K562 (cell line): Measurements from ENCODE around the gene NKAIN4. TPM values are rescaled to one million over a fixed set of nuclear protein-coding genes. Genes with fewer than 3 reads are reported as not detected.

Experiments used
- CSDE1 ChIP-seq, 2 experiments: fragments of 450-650 bp; IDR thresholded peaks; 2 replicates each; pipeline ENCODE4 v1.6.1; 2016; ENCODE audit warnings: mild to moderate bottlenecking in 1 of 2
- DMBX1 ChIP-seq: fragments of 250-450 bp; sonication (Bioruptor Pico); IDR thresholded peaks from 2 replicates; pipeline ENCODE4 v1.8.0; 2022; ENCODE audit warnings: inconsistent platforms, mild to moderate bottlenecking, moderate library complexity, borderline replicate concordance
- EHMT2 ChIP-seq: fragments of 450-650 bp; IDR thresholded peaks from 2 replicates; pipeline ENCODE4 v1.6.1; 2018; ENCODE audit warnings: antibody characterized with exemption
- ESRRA ChIP-seq: fragments of 450-650 bp; IDR thresholded peaks from 2 replicates; pipeline ENCODE4 v1.6.1; 2014; ENCODE audit warnings: low read depth, mild to moderate bottlenecking, moderate library complexity, borderline replicate concordance
- FUS ChIP-seq: fragments of 200-400 bp; formaldehyde crosslinking; optimal IDR thresholded peaks from 2 replicates; pipeline ENCODE3; 2017; ENCODE audit warnings: low read depth, low read length
- HNRNPK ChIP-seq: fragments of 200-400 bp; formaldehyde crosslinking; IDR thresholded peaks from one replicate; pipeline ENCODE4 v1.6.1; 2018; ENCODE audit warnings: mild to moderate bottlenecking, low read depth, low read length; ENCODE audit not compliant: poor library complexity, severe bottlenecking
- KDM1A ChIP-seq, 2 experiments: fragments of 450-650 bp; IDR thresholded peaks; 2 replicates each; pipeline ENCODE4 v1.6.1; 2016; ENCODE audit warnings: mild to moderate bottlenecking in 2 of 2
- KLF1 ChIP-seq: fragments of 450-650 bp; IDR thresholded peaks from 2 replicates; pipeline ENCODE4 v1.6.1; 2016; ENCODE audit warnings: missing genetic modification characterization, missing compliant biosample characterization
- MYC ChIP-seq, 2 experiments: fragments of 250-450 bp in 1 of 2; sonication (Bioruptor Pico) in 1 of 2; IDR thresholded peaks; 2 replicates each; pipeline versions ENCODE4 v1.5.1 to v1.6.1; 2012 to 2021; ENCODE audit warnings: low read depth in 2 of 2, borderline replicate concordance in 1 of 2, improper control_type of control experiment in 1 of 2, low read length in 1 of 2, mild to moderate bottlenecking in 1 of 2, moderate library complexity in 1 of 2
- NFE2 ChIP-seq: IDR thresholded peaks from 2 replicates; pipeline ENCODE4 v1.6.1; 2014; ENCODE audit warnings: antibody characterized with exemption, low read depth
- NR2C1 ChIP-seq, 2 experiments: fragments of 450-650 bp; IDR thresholded peaks; 2 replicates each; pipeline ENCODE4 v1.6.1; 2017; ENCODE audit warnings: mild to moderate bottlenecking in 2 of 2, antibody characterized with exemption in 1 of 2, inconsistent platforms in 1 of 2, missing compliant biosample characterization in 1 of 2, missing genetic modification characterization in 1 of 2
- PHB ChIP-seq: fragments of 250-450 bp; sonication (Bioruptor Pico); IDR thresholded peaks from 2 replicates; pipeline ENCODE4 v1.5.0; 2021
- RUNX1 ChIP-seq: sonication (generic); IDR thresholded peaks from 2 replicates; pipeline ENCODE4 v1.6.1; 2016; ENCODE audit warnings: antibody characterized with exemption, low read depth
- ZNF253 ChIP-seq: fragments of 250-450 bp; sonication (Bioruptor Pico); conservative IDR thresholded peaks from 2 replicates; pipeline ENCODE4 v1.6.1; 2021; ENCODE audit warnings: mild to moderate bottlenecking
- polyA plus RNA-seq, 8 experiments: library from polyadenylated mRNA; depleted of rRNA in 4 of 8; stranded (reverse) in 5 of 8; unstranded in 3 of 8; fragments of >200 nt; fragmentation: Nextera tagmentation in 2 of 8; fragmentation: Illumina TruSeq in 1 of 8; extraction: Ambion mirVana in 2 of 8; extraction: Trizol in 1 of 8; gene quantifications; 2 replicates each; pipeline versions ENCODE4 v1.2.1 to v1.2.3, GENCODE V29; 2011 to 2014; ENCODE audit warnings: inconsistent platforms in 1 of 8, missing spikeins in 1 of 8
- total RNA-seq, 7 experiments: library from RNA; depleted of rRNA in 6 of 7; stranded (reverse); fragments of >200 nt in 6 of 7; fragmentation: Illumina TruSeq in 2 of 7; extraction: Trizol in 2 of 7; gene quantifications; 2 replicates each; pipeline versions ENCODE4 v1.2.1 to v1.2.3, GENCODE V29; 2011 to 2021; ENCODE audit warnings: low replicate concordance in 1 of 7
- TF ChIP-seq, protein P1 (sequence below), 3 experiments: fragments of 200-800 bp in 1 of 3; sonication (Bioruptor generic) in 1 of 3; sonication (generic) in 1 of 3; formaldehyde crosslinking in 1 of 3; IDR thresholded peaks; 2 replicates each; pipeline versions ENCODE4 v1.6.1 to v1.8.0; 2016 to 2022; ENCODE audit warnings: mild to moderate bottlenecking in 2 of 3, missing compliant biosample characterization in 2 of 3, missing genetic modification characterization in 2 of 3, missing genetic modification reagents in 1 of 3
- TF ChIP-seq, protein P2 (sequence below): fragments of 250-450 bp; sonication (Bioruptor Pico); IDR thresholded peaks from 2 replicates; pipeline ENCODE4 v1.9.0; 2021; ENCODE audit warnings: mild to moderate bottlenecking, inconsistent platforms
- TF ChIP-seq, protein P3 (sequence below): fragments of 450-650 bp; IDR thresholded peaks from 2 replicates; pipeline ENCODE4 v1.6.1; 2014; ENCODE audit warnings: low read depth, mild to moderate bottlenecking, moderate library complexity, borderline replicate concordance
- TF ChIP-seq, protein P4 (sequence below): sonication (generic); formaldehyde crosslinking; IDR thresholded peaks from 2 replicates; pipeline ENCODE4 v1.8.1; 2023; ENCODE audit warnings: missing genetic modification reagents, mild to moderate bottlenecking, borderline replicate concordance

The NKAIN4 gene
- total and polyA plus RNA-seq, 9 of the 15 experiments (the other 6 are each of a cell fraction or from before 2014, with no cell fraction given), result not detected

DNA sequence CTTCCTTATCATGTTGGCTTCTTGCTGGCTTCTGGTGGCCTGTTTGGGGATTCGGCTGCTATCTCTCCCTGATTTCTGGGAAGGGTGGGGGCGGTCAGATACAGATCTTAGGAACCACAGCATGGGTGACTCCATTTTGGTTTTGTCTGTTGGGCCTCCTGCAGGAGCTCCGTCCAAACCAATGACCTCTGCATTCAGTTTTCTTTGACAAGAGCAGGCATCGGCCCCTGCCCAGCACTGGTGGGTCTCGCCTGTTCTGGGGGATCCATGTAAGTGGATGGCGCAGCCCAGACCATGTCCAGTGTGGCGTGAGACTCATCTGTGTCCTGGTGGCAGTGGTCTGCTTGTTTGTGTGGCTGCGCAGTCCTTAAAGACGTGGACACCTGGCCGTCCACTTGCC lies 9.7 kb upstream of the NKAIN4 start (continued):
- no peak for TF ChIP-seq EHMT2
- peak in 1 of 2 experiments; percentile 17; a peak in 1 of 4 replicates for TF ChIP-seq KDM1A (IDR thresholded peaks at IDR 0.05)
- TF ChIP-seq KLF1 (tag), result peak; percentile 84
- TF ChIP-seq, protein P1, sequence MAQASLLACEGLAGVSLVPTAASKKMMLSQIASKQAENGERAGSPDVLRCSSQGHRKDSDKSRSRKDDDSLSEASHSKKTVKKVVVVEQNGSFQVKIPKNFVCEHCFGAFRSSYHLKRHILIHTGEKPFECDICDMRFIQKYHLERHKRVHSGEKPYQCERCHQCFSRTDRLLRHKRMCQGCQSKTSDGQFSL (CRISPR knock-in tag; IDR thresholded peaks at IDR 0.05), result no peak
- TF ChIP-seq, protein P1 (tag; IDR thresholded peaks at IDR 0.05), result peak in 1 of 2 experiments; percentile 88; a peak in 2 of 4 replicates
- no peak for TF ChIP-seq RUNX1
- no peak for TF ChIP-seq MYC (IDR thresholded peaks at IDR 0.05; ENCODE audit: low read depth, low read length)
- TF ChIP-seq MYC (CRISPR knock-in tag; IDR thresholded peaks at IDR 0.05; ENCODE audit: borderline replicate concordance, low read depth), result peak; percentile 94
- TF ChIP-seq HNRNPK, result no peak
- no peak for TF ChIP-seq CSDE1 (IDR thresholded peaks at IDR 0.05)
- TF ChIP-seq FUS, result no peak
- TF ChIP-seq NFE2, result no peak
- peak; percentile 18; the same call in 1 of the 2 replicates for TF ChIP-seq ESRRA
- TF ChIP-seq NR2C1 (IDR thresholded peaks at IDR 0.05), result no peak
- TF ChIP-seq NR2C1 (tag; IDR thresholded peaks at IDR 0.05), result peak; percentile 87
- TF ChIP-seq ZNF253 (CRISPR knock-in tag), result no peak
- TF ChIP-seq, protein P2, sequence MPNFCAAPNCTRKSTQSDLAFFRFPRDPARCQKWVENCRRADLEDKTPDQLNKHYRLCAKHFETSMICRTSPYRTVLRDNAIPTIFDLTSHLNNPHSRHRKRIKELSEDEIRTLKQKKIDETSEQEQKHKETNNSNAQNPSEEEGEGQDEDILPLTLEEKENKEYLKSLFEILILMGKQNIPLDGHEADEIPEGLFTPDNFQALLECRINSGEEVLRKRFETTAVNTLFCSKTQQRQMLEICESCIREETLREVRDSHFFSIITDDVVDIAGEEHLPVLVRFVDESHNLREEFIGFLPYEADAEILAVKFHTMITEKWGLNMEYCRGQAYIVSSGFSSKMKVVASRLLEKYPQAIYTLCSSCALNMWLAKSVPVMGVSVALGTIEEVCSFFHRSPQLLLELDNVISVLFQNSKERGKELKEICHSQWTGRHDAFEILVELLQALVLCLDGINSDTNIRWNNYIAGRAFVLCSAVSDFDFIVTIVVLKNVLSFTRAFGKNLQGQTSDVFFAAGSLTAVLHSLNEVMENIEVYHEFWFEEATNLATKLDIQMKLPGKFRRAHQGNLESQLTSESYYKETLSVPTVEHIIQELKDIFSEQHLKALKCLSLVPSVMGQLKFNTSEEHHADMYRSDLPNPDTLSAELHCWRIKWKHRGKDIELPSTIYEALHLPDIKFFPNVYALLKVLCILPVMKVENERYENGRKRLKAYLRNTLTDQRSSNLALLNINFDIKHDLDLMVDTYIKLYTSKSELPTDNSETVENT (CRISPR knock-in tag), result no peak
- TF ChIP-seq PHB (CRISPR knock-in tag), result peak; percentile 63; the same call in 1 of the 2 replicates
- TF ChIP-seq, protein P3, sequence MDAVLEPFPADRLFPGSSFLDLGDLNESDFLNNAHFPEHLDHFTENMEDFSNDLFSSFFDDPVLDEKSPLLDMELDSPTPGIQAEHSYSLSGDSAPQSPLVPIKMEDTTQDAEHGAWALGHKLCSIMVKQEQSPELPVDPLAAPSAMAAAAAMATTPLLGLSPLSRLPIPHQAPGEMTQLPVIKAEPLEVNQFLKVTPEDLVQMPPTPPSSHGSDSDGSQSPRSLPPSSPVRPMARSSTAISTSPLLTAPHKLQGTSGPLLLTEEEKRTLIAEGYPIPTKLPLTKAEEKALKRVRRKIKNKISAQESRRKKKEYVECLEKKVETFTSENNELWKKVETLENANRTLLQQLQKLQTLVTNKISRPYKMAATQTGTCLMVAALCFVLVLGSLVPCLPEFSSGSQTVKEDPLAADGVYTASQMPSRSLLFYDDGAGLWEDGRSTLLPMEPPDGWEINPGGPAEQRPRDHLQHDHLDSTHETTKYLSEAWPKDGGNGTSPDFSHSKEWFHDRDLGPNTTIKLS, result no peak
- TF ChIP-seq, protein P4, sequence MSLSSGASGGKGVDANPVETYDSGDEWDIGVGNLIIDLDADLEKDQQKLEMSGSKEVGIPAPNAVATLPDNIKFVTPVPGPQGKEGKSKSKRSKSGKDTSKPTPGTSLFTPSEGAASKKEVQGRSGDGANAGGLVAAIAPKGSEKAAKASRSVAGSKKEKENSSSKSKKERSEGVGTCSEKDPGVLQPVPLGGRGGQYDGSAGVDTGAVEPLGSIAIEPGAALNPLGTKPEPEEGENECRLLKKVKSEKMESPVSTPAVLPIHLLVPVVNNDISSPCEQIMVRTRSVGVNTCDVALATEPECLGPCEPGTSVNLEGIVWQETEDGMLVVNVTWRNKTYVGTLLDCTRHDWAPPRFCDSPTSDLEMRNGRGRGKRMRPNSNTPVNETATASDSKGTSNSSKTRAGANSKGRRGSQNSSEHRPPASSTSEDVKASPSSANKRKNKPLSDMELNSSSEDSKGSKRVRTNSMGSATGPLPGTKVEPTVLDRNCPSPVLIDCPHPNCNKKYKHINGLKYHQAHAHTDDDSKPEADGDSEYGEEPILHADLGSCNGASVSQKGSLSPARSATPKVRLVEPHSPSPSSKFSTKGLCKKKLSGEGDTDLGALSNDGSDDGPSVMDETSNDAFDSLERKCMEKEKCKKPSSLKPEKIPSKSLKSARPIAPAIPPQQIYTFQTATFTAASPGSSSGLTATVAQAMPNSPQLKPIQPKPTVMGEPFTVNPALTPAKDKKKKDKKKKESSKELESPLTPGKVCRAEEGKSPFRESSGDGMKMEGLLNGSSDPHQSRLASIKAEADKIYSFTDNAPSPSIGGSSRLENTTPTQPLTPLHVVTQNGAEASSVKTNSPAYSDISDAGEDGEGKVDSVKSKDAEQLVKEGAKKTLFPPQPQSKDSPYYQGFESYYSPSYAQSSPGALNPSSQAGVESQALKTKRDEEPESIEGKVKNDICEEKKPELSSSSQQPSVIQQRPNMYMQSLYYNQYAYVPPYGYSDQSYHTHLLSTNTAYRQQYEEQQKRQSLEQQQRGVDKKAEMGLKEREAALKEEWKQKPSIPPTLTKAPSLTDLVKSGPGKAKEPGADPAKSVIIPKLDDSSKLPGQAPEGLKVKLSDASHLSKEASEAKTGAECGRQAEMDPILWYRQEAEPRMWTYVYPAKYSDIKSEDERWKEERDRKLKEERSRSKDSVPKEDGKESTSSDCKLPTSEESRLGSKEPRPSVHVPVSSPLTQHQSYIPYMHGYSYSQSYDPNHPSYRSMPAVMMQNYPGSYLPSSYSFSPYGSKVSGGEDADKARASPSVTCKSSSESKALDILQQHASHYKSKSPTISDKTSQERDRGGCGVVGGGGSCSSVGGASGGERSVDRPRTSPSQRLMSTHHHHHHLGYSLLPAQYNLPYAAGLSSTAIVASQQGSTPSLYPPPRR (CRISPR knock-in tag), result no peak
- peak; percentile 93 for TF ChIP-seq DMBX1 (CRISPR knock-in tag)
